HepG2 (cell line): ENCODE measurements around the gene TTLL6. TPM values are rescaled to one million over a fixed set of nuclear protein-coding genes. Genes with fewer than 3 reads are reported as not detected.

Source experiments
- LCORL ChIP-seq, 2 experiments: fragments of 450-650 bp in 1 of 2; sonication (generic) in 1 of 2; formaldehyde crosslinking in 1 of 2; IDR thresholded peaks; 2 replicates each; pipeline versions ENCODE4 v1.5.0 to v1.6.1; 2017 to 2020; ENCODE audit warnings: antibody characterized with exemption in 1 of 2, missing genetic modification reagents in 1 of 2
- SOX5 ChIP-seq: IDR thresholded peaks from 2 replicates; pipeline ENCODE4 v1.6.1; 2016; ENCODE audit warnings: borderline replicate concordance
- TAF15 ChIP-seq: fragments of 200-400 bp; formaldehyde crosslinking; IDR thresholded peaks from one replicate; pipeline ENCODE4 v1.6.1; 2018; ENCODE audit warnings: mild to moderate bottlenecking, low read depth, low read length; ENCODE audit not compliant: poor library complexity, severe bottlenecking
- TEAD2 ChIP-seq: sonication (generic); formaldehyde crosslinking; IDR thresholded peaks from 2 replicates; pipeline ENCODE4 v1.9.0; 2021; ENCODE audit warnings: missing genetic modification reagents
- TSC22D2 ChIP-seq: sonication (generic); formaldehyde crosslinking; IDR thresholded peaks from 2 replicates; pipeline ENCODE4 v1.5.1; 2020; ENCODE audit warnings: missing genetic modification reagents, mild to moderate bottlenecking, borderline replicate concordance
- ZFP36L2 ChIP-seq: sonication (generic); formaldehyde crosslinking; IDR thresholded peaks from 2 replicates; pipeline ENCODE4 v1.4.0; 2020; ENCODE audit warnings: missing genetic modification reagents
- ZFYVE20 ChIP-seq: sonication (generic); formaldehyde crosslinking; IDR thresholded peaks from 2 replicates; pipeline ENCODE4 v1.8.0; 2023; ENCODE audit warnings: low read depth, mild to moderate bottlenecking, moderate library complexity, missing genetic modification reagents, borderline replicate concordance
- ZNF607 ChIP-seq: sonication (generic); formaldehyde crosslinking; IDR thresholded peaks from 2 replicates; pipeline ENCODE4 v1.5.1; 2020; ENCODE audit warnings: missing genetic modification reagents, mild to moderate bottlenecking, borderline replicate concordance
- ZNF768 ChIP-seq: sonication (generic); formaldehyde crosslinking; IDR thresholded peaks from 2 replicates; pipeline ENCODE4 v1.4.0; 2020; ENCODE audit warnings: missing genetic modification reagents
- ZSCAN21 ChIP-seq: sonication (generic); formaldehyde crosslinking; IDR thresholded peaks from 2 replicates; pipeline ENCODE4 v1.8.0; 2022; ENCODE audit warnings: mild to moderate bottlenecking, missing genetic modification reagents, moderate library complexity, borderline replicate concordance
- polyA plus RNA-seq, 8 experiments: library from polyadenylated mRNA; depleted of rRNA in 3 of 8; stranded (reverse) in 7 of 8; unstranded in 1 of 8; fragments of >200 nt; fragmentation: Illumina TruSeq in 4 of 8; extraction: Trizol in 4 of 8; gene quantifications; 2 replicates each; pipeline versions ENCODE4 v1.2.1 to v1.2.3, GENCODE V29; 2011 to 2016; ENCODE audit warnings: low read depth in 4 of 8, missing spikeins in 1 of 8, mixed read lengths in 1 of 8; ENCODE audit not compliant: insufficient read depth in 1 of 8
- total RNA-seq, 5 experiments: library from RNA; depleted of rRNA; stranded (reverse); fragments of >200 nt; fragmentation: Illumina TruSeq; extraction: Trizol; gene quantifications; 2 replicates each; pipeline ENCODE4 v1.2.3, GENCODE V29; 2016; ENCODE audit warnings: low read depth in 1 of 5
- TF ChIP-seq, protein P1 (sequence below): sonication (generic); formaldehyde crosslinking; conservative IDR thresholded peaks from 2 replicates; pipeline ENCODE4 v1.8.1; 2023; ENCODE audit warnings: missing genetic modification reagents
- TF ChIP-seq, protein P2 (sequence below): sonication (generic); formaldehyde crosslinking; IDR thresholded peaks from 2 replicates; pipeline ENCODE4 v1.4.0; 2020; ENCODE audit warnings: missing genetic modification reagents
- TF ChIP-seq, protein P3 (sequence below): sonication (generic); formaldehyde crosslinking; IDR thresholded peaks from 2 replicates; pipeline ENCODE4 v1.4.0; 2020; ENCODE audit warnings: missing genetic modification reagents, borderline replicate concordance
- TF ChIP-seq, protein P4 (sequence below), 2 experiments: fragments of 450-650 bp in 1 of 2; sonication (generic) in 1 of 2; formaldehyde crosslinking in 1 of 2; IDR thresholded peaks; 2 replicates each; pipeline versions ENCODE4 v1.6.1 to v1.8.0; 2016 to 2022; ENCODE audit warnings: antibody characterized with exemption in 1 of 2, mild to moderate bottlenecking in 1 of 2, missing genetic modification reagents in 1 of 2

The TTLL6 gene
- total and polyA plus RNA-seq, 2 of the 13 experiments (the other 11 are each of a cell fraction or from before 2014, with no cell fraction given) = 0.04 to 0.08 TPM

DNA sequence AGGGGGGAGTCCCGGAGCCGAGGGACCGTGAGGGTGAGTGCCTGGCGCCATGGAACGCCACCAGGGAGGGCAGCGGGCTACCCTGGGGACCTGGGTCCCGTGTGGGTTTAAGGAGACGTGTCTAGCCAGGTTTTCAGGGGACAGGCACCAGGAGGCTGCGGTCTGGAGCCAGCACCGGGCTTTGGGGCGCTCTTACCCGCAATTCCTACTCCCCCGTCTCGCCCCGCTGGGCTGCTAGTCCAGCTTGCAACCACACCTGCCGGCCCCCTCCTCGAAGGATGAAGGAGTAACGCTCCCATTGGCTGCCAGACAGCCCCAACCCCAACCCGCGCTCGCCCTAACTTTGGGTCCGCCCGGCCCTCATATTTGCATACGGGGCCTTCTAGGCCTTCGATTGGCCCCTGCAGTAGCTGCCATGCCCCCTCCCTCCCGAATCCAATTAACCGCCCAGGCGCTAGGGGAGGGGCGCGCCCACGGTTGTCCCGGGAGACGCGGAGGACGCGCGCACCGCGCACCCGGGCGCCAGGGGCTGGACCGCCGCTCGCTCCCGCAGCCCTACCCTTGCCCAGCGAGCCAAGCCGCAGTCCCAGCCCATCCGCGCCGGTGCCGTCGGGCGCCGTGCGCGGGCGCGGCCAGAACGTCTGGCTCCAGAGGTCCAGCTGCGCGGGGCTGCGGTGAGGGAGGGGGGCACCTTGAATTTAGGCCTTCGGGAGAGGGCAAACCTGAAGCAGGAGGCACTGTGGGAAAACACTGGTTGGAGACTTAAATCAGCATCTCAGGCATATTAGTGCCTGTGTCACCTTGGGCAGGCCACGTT is at the start of gene TTLL6 (continued):
- TF ChIP-seq, protein P1, sequence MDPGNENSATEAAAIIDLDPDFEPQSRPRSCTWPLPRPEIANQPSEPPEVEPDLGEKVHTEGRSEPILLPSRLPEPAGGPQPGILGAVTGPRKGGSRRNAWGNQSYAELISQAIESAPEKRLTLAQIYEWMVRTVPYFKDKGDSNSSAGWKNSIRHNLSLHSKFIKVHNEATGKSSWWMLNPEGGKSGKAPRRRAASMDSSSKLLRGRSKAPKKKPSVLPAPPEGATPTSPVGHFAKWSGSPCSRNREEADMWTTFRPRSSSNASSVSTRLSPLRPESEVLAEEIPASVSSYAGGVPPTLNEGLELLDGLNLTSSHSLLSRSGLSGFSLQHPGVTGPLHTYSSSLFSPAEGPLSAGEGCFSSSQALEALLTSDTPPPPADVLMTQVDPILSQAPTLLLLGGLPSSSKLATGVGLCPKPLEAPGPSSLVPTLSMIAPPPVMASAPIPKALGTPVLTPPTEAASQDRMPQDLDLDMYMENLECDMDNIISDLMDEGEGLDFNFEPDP = no peak
- TF ChIP-seq, protein P2, sequence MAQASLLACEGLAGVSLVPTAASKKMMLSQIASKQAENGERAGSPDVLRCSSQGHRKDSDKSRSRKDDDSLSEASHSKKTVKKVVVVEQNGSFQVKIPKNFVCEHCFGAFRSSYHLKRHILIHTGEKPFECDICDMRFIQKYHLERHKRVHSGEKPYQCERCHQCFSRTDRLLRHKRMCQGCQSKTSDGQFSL (CRISPR knock-in tag) = no peak
- TF ChIP-seq TSC22D2 (CRISPR knock-in tag) = no peak
- TF ChIP-seq, protein P3, sequence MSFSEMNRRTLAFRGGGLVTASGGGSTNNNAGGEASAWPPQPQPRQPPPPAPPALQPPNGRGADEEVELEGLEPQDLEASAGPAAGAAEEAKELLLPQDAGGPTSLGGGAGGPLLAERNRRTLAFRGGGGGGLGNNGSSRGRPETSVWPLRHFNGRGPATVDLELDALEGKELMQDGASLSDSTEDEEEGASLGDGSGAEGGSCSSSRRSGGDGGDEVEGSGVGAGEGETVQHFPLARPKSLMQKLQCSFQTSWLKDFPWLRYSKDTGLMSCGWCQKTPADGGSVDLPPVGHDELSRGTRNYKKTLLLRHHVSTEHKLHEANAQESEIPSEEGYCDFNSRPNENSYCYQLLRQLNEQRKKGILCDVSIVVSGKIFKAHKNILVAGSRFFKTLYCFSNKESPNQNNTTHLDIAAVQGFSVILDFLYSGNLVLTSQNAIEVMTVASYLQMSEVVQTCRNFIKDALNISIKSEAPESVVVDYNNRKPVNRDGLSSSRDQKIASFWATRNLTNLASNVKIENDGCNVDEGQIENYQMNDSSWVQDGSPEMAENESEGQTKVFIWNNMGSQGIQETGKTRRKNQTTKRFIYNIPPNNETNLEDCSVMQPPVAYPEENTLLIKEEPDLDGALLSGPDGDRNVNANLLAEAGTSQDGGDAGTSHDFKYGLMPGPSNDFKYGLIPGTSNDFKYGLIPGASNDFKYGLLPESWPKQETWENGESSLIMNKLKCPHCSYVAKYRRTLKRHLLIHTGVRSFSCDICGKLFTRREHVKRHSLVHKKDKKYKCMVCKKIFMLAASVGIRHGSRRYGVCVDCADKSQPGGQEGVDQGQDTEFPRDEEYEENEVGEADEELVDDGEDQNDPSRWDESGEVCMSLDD (CRISPR knock-in tag) = no peak
- TF ChIP-seq ZFP36L2 (CRISPR knock-in tag) = no peak
- TF ChIP-seq, protein P4, sequence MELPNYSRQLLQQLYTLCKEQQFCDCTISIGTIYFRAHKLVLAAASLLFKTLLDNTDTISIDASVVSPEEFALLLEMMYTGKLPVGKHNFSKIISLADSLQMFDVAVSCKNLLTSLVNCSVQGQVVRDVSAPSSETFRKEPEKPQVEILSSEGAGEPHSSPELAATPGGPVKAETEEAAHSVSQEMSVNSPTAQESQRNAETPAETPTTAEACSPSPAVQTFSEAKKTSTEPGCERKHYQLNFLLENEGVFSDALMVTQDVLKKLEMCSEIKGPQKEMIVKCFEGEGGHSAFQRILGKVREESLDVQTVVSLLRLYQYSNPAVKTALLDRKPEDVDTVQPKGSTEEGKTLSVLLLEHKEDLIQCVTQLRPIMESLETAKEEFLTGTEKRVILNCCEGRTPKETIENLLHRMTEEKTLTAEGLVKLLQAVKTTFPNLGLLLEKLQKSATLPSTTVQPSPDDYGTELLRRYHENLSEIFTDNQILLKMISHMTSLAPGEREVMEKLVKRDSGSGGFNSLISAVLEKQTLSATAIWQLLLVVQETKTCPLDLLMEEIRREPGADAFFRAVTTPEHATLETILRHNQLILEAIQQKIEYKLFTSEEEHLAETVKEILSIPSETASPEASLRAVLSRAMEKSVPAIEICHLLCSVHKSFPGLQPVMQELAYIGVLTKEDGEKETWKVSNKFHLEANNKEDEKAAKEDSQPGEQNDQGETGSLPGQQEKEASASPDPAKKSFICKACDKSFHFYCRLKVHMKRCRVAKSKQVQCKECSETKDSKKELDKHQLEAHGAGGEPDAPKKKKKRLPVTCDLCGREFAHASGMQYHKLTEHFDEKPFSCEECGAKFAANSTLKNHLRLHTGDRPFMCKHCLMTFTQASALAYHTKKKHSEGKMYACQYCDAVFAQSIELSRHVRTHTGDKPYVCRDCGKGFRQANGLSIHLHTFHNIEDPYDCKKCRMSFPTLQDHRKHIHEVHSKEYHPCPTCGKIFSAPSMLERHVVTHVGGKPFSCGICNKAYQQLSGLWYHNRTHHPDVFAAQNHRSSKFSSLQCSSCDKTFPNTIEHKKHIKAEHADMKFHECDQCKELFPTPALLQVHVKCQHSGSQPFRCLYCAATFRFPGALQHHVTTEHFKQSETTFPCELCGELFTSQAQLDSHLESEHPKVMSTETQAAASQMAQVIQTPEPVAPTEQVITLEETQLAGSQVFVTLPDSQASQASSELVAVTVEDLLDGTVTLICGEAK (IDR thresholded peaks at IDR 0.05) = no peak
- TF ChIP-seq, protein P4 (CRISPR knock-in tag; IDR thresholded peaks at IDR 0.05) = no peak
- no peak for TF ChIP-seq SOX5 (CRISPR knock-in tag)
- TF ChIP-seq TEAD2 = no peak
- no peak for TF ChIP-seq TAF15
- TF ChIP-seq ZSCAN21 (CRISPR knock-in tag) = 0 out of 2 replicates have a peak, but pooled peaks have one; percentile 22
- no peak for TF ChIP-seq ZFYVE20 (CRISPR knock-in tag)
- TF ChIP-seq ZNF607 = no peak
- TF ChIP-seq ZNF768 (CRISPR knock-in tag) = no peak
- TF ChIP-seq LCORL (IDR thresholded peaks at IDR 0.05) = no peak
- TF ChIP-seq LCORL (CRISPR knock-in tag; IDR thresholded peaks at IDR 0.05) = 0 out of 2 replicates have a peak, but pooled peaks have one; percentile 58
